Cortex of kidney (tissue), 1 donor: ENCODE measurements around the gene UMAD1.

Source experiments
- DNase-seq: peaks from one replicate; lab custom pipeline; 2025; lab: John Stamatoyannopoulos, UW

The UMAD1 gene

GRCh38 chr7:7640221-7641128 lies at the start of gene UMAD1:
Gene UMAD1 (plus strand): TSS chr7:7640752. CDS start chr7:7673372, 32,620 bp downstream.
- DNase-seq = peak; percentile 94

DNA sequence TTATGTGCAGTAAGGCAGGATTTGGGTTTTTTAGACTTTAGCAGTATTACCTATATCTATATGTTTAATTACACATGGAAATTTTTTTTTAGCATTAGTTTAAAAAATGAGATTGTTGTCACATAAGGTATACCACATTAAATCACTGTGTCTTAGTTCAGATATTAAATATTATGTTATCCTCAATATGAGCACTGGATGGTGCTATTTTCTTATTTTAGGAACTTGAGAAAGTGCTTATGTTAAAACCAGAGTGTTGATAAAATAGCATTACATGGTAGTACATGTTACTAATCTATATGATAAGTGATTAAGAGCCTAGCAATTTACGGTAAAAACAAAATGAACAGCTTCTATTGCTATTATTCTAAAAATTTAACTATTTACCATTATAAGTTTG lies 45.1 kb upstream of the UMAD1 start:
- DNase-seq = no peak

DNA sequence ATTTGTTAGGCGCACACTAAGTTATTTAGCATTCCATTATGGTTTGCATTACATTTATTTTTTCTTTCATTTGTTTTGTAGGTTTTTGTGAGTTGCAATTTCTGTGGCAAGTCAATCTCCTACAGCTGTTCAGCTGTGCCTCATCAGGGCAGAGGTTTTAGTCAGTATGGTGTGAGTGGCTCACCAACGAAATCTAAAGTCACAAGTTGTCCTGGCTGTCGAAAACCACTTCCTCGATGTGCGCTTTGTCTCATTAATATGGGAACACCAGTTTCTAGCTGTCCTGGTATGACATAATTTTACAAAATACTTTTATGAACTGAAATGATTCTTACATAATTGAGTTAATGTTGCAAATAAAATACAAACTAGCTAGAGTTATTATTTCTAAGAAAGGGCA lies 44.4 kb upstream of the UMAD1 start:
- no peak for DNase-seq

DNA sequence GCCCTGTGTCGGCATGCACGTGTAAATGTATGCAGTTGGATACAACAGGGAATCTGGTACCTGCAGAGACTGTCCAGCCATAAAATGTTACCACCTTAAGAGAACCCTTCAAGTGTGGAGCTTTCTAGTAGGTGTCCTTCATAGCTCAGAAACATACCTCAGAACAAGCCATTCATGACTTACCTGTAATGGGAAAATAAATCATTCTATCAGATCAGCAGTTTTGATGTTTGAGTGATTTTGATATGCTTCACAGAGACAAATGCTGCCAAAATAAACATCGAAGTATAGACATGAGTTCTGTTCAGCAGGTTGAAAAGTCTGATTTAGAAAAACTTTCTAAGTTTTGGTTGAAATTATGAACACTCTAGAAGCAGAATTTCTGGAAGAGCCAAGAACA lies 33.5 kb upstream of the UMAD1 start:
- no peak for DNase-seq

DNA sequence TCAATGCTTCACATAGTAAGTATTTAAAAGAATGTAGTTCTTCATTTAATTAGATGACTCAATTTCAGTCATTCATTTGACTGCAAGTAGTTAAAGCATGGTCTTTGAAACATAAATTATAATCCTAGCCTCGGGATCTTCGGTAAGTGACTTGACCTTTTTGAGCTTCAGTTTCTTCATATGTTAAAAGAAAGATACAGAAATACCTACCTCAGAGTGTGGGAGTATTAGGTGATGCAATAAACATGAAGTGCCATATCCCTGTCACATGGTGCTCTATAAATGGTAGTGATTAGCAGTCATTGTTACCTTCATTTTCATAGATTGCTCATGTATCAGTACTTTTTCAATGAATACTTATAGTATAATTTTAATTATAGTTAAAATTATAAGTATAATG lies 31.2 kb upstream of the UMAD1 start:
- no peak for DNase-seq

DNA sequence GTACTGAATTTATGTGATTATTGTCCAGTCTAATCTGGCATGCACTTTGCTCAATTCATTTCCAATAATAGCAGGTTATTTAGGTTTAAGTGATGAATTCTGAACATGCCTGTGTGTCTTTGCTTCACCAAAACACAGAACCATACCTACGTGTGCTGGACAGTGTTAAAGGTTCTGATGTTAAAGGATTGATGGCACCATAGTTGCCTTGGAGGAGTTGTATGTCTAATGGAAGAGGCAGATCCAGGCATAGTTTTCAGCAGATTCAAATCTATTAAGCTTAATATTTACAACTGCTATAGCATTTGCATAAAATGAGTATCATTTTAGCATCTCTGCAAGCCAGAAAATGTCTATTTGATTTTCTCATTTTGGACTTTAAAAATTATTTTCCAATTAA lies 28.0 kb upstream of the UMAD1 start:
- no peak for DNase-seq

GRCh38 chr7:7613210-7613609 lies 27.3 kb upstream of the UMAD1 start:
- DNase-seq = no peak

DNA sequence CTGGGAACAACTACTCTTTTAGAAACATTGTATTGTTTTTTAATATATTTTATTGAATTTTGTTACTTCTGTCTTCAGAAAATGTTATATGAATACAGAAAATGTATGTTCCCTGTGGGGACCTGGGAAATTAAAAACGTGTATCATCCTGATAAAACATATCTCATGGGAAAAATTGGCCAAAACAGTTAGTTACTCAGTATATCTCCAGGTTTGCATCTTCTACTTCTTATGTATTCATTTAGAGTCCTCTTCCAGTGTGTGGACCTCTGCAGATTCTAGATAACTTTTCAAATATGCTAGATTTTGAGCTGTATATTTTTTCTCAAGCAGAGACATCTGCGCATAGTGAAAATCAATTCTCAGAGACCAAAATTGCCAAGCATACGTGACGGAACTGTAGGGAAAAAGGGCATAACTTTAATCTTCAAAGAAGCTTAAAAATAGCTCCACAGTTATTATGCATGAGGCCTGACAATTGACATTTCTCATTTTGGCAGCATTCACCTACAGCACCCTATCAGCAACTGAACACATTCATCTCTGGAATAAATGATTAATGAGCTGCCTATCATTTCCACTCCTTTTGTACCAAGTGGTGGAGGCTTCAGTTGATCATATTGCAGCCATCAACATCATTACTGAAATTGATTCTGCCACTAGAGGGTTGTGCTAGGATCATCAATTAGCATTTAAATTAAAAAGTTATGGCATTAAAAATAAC lies 26.4 kb upstream of the UMAD1 start:
- no peak for DNase-seq

DNA sequence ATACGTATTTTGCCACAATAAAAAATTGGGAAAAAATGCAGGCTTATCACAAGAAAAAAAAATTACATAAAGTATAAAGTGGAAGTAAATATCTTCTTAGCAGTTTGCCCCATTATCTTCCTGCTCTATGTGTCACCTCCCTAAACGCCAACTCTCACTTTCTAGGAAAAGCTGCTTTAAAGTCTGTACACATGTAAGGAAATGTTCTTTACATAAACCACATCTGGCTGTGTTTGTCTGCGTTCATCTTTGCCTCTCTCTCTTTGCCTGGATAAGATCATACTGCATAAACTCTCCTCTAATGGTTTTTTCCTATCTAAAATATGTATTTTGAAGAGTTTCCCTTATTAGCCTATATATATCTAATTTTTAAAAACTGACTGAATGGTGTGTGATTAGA lies 23.0 kb upstream of the UMAD1 start:
- no peak for DNase-seq

DNA sequence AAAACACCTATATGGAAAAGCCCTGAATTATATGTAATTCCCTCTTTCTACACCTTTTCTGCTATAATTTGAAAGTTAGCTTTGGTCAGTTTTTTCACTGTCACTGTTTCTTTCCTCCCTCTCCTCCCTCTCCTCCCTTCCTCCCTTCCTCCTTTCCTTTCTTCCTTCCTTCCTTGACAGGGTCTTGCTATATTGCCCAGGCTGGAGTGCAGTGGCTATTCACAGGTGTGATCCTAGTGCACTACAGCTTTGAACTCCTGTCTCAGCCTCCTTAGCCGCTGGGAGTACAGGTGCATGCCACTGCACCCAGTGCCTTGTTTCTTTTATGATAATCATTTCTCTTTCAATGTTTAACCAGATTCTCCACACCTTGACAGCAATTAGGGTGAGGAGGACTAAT lies 22.1 kb upstream of the UMAD1 start:
- DNase-seq = no peak

DNA sequence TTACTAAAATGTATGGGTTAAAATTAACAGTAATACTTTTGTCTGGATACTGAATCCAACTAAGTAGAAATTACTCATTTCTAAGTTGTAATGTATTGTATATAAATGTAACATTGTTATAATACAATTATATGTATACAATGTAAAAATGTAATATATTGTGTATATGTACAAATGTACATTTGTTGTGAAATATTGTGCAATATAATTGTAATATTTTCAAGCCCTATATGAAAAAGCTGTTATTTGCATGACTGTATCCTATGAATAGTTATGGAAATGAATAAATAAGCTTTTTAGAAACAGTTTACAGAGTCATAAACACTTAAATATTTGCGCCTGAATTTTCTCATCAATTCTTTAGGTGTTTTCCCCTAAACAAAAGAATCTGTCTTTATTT lies 20.3 kb upstream of the UMAD1 start:
- no peak for DNase-seq

GRCh38 chr7:7620644-7621210 lies 19.8 kb upstream of the UMAD1 start:
- DNase-seq = no peak

DNA sequence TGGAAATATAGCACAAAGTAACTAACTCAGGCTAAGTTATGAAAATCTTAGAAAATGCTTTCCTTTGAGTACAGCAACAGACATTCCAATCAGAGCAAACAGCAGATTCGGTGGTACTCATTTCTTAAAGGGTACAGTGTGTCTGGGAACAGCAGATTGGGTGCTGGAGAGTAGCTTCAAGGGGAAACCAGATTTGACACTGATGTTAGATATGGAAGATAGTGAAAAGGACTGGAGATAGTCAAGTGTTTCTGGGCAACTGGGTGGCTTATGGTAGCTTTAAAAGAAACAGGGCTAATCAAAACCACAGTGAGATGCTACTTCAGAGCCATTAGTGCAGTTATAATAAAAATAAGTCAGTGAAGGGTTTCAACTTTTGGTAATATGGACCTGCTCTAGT lies 12.1 kb upstream of the UMAD1 start:
- no peak for DNase-seq

DNA sequence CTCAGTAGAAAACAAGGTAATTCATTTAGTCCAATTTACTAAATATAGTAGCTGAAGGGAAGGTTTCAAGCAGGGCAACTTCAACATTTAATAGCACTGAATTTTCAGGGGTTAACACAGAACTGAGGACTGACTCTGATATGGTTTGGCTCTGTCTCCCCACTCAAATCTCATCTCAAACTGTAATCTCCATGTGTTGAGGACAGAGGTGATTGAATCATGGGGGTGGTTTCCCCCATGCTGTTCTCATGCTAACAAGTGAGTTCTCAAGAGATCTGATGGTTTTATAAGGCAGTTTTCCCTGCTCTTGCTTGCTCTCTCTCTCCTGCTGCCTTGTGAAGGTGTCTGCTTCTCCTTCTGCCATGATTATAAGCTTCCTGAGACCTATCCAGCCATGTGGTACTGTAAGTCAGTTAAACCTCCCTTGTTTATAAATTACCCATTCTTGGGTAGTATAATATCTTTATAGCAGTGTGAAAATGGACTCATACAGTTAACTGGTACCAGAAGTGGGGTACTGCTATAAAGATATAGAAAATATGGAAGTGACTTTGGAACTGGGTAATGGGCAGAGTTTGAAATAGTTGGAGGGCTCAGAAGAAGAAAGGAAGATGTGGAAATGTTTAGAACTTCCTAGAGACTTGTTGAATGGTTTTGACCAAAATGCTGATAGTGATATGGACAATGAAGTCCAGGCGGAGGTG lies 9.8 kb upstream of the UMAD1 start:
- DNase-seq = no peak

GRCh38 chr7:7639421-7639820 lies 1.1 kb upstream of the UMAD1 start:
- no peak for DNase-seq

DNA sequence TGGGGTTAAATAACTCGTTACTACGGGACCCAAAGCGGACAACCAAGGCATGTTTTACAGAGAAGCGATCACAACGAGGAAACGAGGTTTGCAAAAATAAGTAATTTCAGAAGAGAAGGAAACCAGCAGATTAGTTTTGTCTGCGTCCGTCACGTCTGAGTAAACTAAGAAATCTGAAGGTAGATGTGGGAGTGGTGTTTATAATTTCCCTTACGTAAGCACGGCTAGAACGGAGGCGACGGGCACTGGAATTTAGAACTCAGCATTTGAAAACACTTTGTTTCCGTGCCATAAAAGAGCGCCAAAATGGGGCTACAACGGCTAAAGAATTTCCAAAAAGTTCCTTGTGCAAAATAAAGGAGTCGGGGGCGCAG lies 718 bp upstream of the UMAD1 start:
- no peak for DNase-seq

GRCh38 chr7:7641129-7641663 lies 644 bp downstream of the UMAD1 start:
- DNase-seq = no peak

GRCh38 chr7:7642081-7642480 lies 1.5 kb downstream of the UMAD1 start:
- no peak for DNase-seq

- DNase-seq = no peak
These were observed 7.0 kb downstream of the UMAD1 start for GRCh38 chr7:7647495-7648036.

GRCh38 chr7:7650682-7651206 lies 10.2 kb downstream of the UMAD1 start:
- DNase-seq = no peak

DNA sequence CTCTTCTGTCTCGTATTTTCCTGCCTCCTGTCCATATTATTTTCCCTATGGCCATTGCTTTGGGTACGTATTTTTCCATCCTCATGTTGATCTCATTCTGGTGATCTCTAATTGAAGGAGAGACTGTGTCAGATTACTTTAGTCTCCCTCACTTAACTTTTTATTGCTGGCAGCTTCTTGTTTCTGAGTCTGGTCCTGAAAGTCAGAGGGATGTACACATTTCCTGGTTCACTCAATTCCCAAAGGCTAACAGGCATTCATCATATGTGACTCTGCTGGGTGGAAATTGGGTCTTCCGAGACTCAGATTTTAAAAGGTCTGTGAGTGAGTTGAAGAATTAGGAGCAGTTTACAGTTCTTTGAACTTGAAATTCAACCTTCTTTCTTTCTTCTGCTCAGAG lies 10.9 kb downstream of the UMAD1 start:
- no peak for DNase-seq
